HG02970 (cell line): ENCODE results near the gene FAM193B.
"Not testable (repeated sequence)": the region's sequence is repeated elsewhere in the genome, so short reads cannot be mapped to it uniquely, and the experiment has no call there.

Source experiments
- ATAC-seq: cut with Tn5 transposase; IDR thresholded peaks from one replicate; pipeline ENCODE4 v1.9.1; 2021; ENCODE audit warnings: mild to moderate bottlenecking, moderate library complexity, moderate number of reproducible peaks; ENCODE audit not compliant: unreplicated experiment, low FRiP score

Gene FAM193B

DNA sequence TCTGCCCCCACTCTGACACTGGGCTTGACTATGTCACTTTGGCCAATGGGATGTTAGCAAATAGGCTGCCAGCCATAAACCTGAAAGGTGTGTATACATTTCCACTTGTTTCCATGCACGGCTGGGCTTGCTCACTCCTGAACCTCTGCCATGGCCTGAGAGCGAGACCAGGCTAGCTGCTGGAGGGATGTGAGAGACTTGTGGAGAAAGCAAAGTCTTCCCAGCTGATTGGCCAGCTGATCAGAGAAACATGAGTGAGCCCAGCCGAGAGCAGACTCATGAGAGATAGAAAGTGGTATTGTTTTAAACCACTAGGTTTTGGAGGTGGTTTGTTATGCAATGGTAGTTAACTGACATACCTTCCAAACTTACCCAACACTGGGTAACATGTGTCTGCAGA is 13.9 kb downstream of the FAM193B start:
- no peak for ATAC-seq

DNA sequence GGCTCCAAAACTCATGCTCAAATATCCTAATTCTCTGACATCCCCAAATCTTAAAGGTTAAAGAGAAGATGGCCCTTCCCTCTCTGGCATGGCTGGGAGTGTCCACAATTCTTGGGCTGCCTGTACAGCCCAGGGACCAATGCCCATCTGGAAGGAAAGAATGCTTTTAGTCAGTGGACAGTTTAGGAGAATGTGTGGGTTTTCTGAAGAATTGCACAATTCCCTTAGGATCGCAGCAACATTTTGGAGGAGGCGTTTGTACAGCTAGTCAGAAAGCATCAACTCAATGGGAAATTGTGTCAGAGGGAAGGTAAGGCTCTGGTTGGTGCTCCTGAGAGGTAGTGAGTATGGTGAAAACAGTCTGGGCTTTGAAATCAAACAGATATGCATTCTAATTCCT is 15.0 kb downstream of the FAM193B start:
- ATAC-seq = no peak

DNA sequence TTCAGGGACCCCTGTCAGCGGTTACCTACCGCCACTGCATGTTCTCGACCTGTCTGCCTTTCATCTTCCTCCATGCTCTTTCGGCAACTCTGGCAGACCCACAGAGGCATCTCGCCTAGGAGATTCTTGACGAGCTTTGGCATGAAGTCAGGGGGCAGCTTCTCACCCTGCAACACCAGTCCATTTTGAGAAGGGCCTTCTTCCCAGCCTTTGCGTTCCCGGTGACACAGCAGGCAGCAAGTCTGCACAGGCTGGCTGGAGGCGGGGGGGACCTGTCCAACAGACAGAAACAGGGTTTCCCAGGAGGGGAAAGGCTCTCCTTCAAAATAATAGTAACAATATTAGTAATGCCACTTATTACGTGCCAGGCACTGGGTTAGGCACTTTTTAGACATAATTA is 15.5 kb downstream of the FAM193B start:
- ATAC-seq = no peak

DNA sequence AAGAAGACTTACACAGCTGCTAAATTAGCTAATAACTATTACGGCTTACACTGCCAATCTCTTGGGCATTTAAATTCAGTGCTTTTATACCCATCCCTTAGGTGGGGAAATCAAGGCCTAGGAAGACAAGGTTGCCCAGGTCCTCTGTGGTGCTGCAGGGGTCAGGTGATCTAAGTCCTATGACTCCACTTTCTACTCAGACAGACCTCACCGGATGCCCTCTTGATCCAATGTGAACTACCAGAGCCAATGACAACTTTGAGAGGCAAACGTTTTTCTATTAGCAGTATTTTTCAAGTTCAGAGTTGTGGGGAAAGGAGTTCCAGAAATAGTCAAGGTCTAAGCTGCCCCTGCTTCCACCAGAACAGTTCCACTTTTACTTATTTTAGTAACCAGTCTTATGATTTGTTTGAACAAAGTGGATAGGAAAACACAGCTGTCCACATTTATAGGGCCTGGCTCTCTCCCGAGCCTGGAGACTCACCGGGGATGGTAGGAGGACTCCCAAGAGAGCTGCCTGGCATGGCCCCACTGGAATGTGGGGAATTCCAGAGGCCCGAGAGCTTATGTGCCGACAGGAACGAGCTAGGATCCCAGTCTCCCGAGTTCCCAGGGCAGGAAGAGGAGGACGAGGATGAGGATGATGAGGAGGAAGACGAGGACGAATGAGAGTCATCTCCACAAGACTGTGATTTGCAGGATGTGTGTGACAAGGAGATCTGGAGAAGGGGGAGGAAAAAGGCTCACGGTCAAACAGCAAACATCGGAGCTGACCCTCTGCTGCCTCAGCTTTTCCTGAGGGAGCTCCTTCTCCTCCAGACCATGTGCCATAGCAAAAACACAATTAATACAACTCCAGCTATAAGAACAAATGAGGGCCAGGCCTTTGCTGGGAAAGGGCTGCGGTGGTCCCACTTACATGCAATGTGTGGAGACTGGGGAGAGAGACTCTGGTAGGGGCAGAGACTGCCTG is 16.7 kb downstream of the FAM193B start:
- ATAC-seq = no peak

DNA sequence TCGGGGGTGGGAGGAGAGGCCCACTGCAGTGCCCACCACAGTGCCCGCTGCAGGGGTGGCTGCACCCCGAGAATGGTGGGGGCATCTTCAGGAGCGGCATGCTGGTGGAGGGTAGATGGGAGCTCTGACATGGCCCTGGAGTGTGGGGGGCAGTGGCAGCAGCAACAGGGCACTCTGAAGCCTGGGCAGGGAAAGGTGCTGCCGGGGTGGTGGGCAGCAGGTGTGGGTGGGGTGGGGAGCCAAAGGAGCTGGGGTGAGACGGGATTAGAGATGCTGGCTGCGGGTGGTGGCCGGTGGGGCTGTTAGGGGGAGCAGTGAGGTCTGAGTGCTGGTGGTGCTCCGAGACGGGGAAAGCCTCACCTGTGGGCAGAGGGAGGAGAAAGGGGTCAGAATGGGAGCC is 18.0 kb downstream of the FAM193B start:
- no peak for ATAC-seq

DNA sequence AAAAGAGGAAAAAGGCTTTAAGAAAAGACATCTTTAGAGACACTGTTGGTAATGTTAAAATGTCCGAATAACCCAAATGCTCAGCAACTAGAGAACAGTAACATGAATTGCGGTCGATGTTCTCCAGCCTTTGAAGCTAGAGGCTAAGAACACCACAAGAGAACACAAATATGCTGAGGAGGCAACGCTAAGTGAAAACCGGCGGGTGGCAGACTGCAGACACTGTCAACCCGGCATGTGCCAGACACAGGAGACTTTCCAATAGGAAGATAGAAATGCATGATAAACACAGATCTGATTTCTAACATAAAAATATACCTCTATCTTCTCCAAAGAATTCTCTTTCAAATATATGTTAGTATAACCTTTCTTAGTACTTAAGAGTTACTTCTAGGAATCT is 19.2 kb downstream of the FAM193B start:
- no peak for ATAC-seq

DNA sequence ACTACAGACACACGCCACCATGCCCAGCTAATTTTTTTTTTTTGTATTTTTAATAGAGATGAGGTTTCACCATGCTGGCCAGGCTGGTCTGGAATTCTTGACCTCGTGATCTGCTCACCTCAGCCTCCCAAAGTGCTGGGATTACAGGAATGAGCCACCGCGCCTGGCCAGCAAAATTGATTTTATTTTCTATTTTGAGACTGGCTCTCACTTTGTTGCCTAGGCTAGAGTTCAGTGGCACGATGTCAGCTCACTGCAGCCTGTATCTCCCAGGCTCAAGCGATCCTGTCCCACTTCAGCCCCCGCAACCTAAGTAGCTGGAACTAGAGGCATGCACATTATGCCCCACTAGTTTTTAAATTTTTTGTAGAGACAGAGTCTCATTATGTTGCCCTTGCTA is 19.9 kb downstream of the FAM193B start:
- ATAC-seq = not testable (repeated sequence)

DNA sequence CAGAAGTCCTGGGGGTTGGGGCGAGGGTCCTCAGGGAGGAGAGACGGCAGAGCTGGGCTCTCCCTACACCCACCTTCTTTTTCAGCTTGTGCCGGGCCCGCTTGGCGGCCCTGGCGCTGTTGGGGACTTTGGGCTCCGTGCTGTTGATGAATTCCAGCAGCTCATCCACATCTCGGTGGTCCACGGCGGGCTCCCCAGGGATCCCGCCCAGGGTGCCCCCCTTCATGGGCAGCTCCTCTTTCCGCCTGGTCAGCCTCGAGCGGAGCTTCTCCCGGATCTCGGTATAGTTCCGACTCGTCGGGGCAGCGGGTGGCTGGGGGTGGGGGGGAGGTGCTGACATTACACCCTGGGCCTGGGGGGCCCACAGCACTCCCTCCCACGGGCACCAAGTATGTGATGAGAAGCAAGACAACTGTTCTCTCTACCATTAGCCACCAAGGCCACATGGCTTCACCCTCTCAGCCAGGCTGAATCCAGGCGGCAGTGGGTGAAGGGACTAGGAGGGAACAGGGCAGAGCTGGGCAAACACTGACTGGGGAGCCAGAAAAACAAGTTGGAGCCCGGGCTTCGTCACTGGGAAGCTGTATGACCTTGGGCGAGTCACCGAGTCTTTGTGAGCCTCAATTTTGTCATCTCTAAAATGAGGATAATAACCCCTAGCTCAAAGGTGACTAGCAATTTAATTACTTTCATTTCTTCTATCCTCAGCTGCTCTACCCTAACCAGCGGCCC is 23.0 kb downstream of the FAM193B start:
- no peak for ATAC-seq

DNA sequence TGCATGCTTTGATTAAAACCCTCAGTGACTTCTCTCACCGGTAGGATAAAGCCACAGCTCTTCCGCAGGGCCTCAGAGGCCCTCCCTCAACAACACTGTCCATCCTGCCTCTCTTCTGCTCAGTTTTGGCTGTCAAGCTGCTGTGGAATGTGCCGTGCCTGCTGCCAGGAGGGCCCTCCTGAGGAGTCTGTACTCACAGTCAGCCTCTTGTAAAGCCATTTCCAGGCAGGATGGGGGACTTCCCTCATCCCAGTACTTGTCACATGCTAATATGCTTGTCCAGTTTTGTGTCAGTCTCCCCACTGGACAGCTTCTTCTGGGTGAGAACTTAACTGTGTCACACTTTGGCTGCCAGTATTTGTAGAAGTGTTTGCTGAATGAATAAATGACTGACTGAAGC is 23.7 kb downstream of the FAM193B start:
- ATAC-seq = no peak

DNA sequence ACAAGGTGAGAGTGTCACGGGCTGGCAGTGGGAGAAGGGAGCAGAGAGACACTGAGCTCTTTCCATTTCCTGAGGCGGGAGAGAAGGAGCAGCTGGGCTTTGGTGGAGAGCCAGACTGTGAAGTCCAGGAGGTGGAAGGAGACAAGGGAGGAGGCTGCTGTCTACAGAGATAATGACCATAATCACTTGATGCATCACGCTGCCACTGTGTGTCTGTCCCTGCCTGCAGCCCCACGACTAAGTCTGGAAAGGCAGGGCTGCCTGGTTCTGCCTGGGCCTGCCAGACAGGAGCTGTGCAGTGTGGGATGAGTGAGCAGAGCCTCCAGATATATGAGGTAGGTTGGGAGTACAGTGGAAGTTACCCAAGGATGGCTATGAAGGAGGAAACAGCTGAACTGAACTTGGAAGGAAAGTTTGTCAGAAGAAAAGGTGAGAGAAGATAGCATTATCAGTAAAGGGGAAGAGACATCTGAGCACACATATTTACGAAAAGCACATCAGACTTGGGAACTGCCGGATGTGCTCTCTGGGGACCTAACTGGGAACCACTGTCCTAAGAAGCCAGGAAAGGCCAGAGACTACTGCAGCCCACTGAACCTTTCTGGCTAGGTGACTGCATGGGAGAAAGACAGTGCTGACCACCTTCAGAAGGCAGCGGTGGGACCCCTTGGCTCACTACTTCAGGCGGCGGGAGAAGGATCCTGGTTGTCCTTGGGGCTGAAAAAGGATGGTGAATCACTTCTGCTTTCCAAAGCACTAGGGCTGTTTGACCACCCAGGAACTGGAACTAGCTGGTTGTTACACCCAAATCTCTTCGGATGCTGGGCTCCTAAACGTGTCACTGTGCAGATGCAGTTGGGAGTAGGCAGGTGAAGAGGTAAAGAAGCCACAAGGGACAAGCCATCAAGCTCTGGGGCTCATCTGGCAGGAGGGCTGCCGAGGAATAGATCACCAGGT is 24.8 kb downstream of the FAM193B start:
- ATAC-seq = no peak

DNA sequence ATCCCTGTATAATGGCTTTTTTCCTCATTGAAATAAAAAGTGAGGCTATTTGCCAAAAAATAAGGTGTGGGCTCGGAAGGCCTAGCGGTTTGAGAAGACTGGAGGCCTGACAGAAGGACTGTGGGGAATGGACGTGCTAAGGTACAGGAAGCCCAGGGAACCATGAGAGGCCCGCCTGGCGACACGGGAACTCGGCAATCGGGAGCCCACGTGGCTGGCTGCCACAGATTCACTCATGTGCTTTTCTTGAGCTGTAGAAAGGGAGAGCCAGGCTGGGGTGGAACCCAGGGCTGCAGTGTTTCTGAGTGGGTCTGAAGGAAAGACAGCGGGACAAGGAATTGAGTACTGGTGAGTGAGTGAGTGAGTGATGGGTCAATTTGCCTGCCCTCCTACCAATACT is 25.7 kb downstream of the FAM193B start:
- no peak for ATAC-seq

DNA sequence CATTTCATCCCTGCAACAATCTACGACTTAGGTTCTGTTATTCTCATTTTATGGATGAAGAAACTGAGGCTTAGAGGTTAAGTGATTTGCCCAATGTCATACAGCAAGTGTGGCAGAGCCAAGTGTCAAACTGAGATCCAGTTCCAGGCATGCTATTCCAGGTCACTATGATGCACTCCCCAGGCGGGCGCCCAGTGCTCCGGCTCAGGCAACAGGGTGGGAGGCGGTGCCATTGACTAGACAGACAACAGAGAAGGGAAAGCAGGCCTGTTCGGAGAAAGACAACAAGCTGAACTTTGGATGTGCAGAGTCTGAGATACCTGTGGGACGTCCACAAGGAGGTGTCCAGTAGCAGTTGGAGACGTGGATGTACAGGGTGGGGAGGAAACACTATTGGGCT is 26.8 kb downstream of the FAM193B start:
- no peak for ATAC-seq

DNA sequence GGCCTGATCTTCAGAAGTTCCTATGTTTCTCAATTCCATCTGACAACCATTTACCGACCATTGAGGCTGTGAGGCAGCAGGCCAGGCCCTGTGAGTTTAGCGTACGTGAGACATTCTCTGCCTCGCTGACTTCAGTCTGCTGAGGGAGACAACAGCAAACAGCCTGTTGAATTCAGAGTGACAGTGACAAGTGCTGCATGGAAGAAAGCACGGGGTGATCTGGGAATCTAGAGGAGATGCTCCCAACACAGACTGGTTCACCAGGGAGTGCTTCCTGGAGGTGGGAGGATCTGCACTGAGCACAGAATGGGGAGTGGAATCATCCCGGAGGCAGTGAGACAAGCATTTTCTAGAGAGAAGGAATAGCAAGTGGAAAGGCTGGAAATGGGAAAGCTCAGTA is 27.6 kb downstream of the FAM193B start:
- no peak for ATAC-seq

DNA sequence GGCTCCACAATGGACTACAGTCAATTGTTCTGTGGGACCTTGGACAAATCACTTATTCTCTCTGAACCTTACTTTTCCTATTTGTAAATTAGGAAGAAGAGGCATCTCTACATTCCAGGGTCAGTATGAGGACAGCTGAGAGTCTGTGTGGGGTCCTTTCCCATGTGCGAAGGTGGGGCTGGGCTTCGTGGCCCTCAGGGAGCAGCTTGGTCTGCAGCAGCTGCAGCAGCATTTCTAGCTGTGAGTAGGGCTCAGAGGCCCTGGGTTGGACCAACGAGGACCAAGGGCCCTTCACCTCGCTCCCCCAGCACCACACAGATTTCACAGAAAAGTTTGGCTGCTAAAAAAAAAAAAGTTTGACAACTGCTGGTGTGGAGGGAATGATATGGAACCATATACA is 28.2 kb downstream of the FAM193B start:
- no peak for ATAC-seq

DNA sequence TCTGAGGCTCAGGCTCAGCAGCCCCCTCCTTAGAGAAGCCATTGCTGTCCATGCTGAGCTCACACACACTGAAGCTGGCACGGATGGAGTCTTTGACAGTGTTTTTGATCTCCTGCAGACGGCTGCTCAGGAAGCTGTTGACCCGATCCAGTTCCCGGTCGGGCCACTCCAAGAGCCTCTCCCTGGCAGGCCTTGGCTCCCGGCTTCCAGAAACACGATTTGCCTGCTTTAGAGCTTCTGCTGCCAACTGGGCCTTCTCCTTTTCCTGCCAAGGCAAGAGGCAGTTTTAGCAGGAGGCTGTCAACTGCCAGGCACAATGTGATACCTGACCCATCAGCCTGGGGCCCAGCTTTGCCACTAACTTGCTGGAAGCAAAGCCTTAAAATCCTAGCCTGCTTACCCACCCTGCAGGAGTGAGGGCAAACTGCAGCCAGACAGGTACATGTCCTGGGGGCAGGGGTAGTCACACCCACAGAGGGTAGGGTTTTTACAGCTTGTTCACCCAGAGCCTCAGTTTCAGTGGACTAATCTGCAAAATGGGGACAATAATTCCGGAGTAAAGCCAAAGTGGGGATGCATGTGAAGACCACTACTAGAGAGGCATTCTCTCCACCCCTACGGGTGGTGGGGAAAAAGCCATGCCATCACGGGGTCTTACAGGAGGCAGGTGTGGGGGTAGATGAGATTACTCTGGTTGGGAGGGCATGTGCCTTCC is 29.3 kb downstream of the FAM193B start:
- ATAC-seq = no peak

DNA sequence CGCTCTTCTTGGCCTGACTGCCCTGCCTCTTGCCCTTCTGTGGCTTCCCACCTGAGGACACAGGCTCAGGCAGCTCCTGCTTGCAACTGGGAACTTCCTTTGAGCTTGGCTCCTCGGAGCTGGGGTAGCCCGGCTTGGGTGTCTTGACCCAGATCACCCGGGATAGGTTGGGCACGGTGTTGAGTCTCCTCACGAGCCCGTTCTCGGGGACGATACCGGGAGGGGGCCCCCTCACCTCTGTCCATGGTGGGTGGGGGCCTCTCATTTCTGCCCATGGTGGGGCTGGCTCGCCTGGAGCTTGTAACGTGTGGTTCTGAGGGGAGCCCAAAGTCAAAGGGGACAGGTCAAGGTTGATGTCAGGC is 29.8 kb downstream of the FAM193B start:
- ATAC-seq = no peak

DNA sequence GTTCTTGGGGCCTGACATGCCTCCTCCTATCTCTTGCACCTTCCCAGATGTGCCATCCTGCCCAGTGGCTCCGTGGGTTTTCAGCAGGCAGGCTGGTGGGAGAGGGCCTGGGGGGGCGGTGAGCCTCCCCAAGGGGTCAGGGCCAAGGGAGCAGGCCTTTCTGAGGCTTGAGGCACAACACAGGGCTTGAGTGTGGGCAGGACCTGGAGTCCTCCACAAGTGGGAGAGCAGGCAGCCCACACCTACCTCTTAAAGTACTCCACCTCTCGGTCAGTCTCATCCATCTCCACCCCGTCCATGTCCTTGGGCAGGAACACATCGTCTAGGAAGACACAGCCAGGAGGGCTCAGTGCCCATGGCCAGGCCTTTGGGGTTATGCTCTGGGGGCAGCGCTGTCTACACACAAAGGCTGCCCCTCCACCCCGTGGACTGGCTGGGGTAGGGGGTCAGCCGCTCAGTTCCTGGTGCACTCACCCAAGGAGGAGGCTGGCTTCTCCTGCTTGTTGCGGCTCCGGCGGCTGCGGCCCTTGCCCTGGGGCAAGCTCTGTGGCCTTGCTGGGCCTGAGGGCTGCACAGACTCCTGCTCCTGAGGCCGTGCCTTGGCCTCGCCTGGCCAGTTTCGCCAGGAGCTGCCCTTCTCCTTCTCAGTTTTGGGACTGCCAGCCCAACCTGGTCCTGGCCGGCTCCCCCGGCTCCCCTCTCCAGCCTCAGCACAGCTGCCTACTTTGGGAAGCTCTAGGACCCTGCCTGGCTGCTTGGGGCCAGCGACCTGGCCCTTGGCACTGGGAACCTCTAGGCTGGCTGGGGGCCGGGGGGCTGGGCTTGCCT is 30.4 kb downstream of the FAM193B start:
- no peak for ATAC-seq

DNA sequence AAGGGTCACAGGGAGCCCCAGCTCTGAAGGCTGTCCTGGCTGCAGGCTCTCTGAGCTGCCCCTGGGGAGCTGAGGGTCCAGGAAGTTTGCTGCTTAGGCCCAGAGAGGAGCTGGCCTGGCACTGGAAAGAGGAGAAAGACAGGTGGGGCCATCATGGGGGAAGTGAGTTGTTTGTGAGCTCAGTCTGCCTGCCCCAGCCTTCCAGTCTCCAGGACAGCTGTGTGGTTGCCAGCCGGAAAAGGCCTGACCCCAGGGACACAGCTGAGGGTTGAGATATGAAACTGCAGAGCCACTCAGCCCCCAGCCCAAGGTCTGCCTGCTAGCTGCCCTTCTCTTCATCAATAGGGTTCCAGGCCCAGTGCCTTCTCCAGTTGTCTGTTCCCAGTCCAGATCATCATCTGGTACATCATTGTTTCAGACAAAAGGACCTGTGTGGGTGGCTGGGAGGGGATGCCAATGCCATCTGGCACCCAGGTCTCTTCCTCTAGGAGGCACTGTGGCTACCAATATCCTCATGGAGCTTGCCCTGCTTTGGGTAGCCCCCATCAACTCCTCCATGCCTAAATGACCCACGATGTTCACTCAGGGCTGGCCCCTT is 33.3 kb downstream of the FAM193B start:
- ATAC-seq = no peak

DNA sequence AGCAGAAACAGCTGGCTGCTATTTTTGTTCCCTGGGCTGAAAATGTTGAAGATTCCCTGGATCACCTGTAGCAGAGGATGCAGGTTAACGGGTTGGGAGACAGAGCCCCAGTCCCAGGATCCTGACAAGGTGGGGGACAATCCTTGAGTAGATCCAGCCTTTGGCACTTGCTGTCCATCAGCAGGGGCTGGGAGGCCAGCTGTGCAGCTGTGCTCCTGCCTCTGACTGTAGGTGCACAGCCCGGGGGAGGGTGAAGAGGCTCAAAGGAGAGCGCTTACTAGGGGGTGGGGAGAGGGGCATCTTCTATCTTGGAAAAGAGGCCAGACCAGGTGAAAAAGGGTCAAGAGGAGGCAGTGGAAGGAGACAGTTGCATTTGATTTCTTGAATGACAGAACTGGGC is 34.1 kb downstream of the FAM193B start:
- ATAC-seq = no peak
